ENCODE results near the gene AOC2. TPM values are rescaled to one million over a fixed set of nuclear protein-coding genes. Genes with fewer than 3 reads are reported as not detected.

The AOC2 gene
- total and polyA plus RNA-seq, 2 of the 13 experiments (the other 11 are each of a cell fraction or from before 2014, with no cell fraction given): 1.2 to 3.3 TPM

GRCh38 chr17:42798383-42799380 is 45.7 kb upstream of the AOC2 start, which contains the start of the genes CNTD1 and COA3 (continued):
- no peak for TF ChIP-seq ZNF142 (CRISPR knock-in tag; IDR thresholded peaks at IDR 0.05)
- peak; percentile 93 to 94 for TF ChIP-seq HMGXB4 (CRISPR knock-in tag; IDR thresholded peaks at IDR 0.05; ENCODE audit: borderline replicate concordance in 1 of 2, low read depth in 1 of 2)
- no peak for TF ChIP-seq NFIB (CRISPR knock-in tag; IDR thresholded peaks at IDR 0.05; ENCODE audit: borderline replicate concordance)
- TF ChIP-seq GATA4 (IDR thresholded peaks at IDR 0.05; ENCODE audit: borderline replicate concordance, low read depth): 0 out of 2 replicates have a peak, but pooled peaks have one; percentile 56
- no peak for TF ChIP-seq ATM (IDR thresholded peaks at IDR 0.05; ENCODE audit: borderline replicate concordance)
- TF ChIP-seq ARHGAP35 (CRISPR knock-in tag; IDR thresholded peaks at IDR 0.05; ENCODE audit: borderline replicate concordance): peak; percentile 96; the same call in 1 of the 2 replicates
- TF ChIP-seq ZNF510 (CRISPR knock-in tag; IDR thresholded peaks at IDR 0.05; ENCODE audit: low read depth): peak; percentile 92; the same call in 1 of the 2 replicates
- peak; percentile 91 for TF ChIP-seq DMAP1 (CRISPR knock-in tag; IDR thresholded peaks at IDR 0.05)
- peak; percentile 62 for TF ChIP-seq CAMTA2 (CRISPR knock-in tag; IDR thresholded peaks at IDR 0.05; ENCODE audit: borderline replicate concordance)
- no peak; the same call in 1 of the 2 replicates for TF ChIP-seq E2F2 (CRISPR knock-in tag; IDR thresholded peaks at IDR 0.05; ENCODE audit: borderline replicate concordance)
- TF ChIP-seq ZNF230 (CRISPR knock-in tag; IDR thresholded peaks at IDR 0.05): peak; percentile 26
- TF ChIP-seq FOXJ3 (CRISPR knock-in tag; IDR thresholded peaks at IDR 0.05; ENCODE audit: borderline replicate concordance): peak; percentile 48; the same call in 1 of the 2 replicates
- peak; percentile 46; the same call in 1 of the 2 replicates for TF ChIP-seq SP2 (CRISPR knock-in tag; IDR thresholded peaks at IDR 0.05)
- 0 out of 2 replicates have a peak, but pooled peaks have one; percentile 29 for TF ChIP-seq MLX (CRISPR knock-in tag; IDR thresholded peaks at IDR 0.05)
- TF ChIP-seq IKZF5 (CRISPR knock-in tag; IDR thresholded peaks at IDR 0.05): peak; percentile 94
- TF ChIP-seq NR1H2 (CRISPR knock-in tag; IDR thresholded peaks at IDR 0.05; ENCODE audit: borderline replicate concordance, low read depth): peak; percentile 63; the same call in 1 of the 2 replicates

Data from HepG2 (cell line).